Stomach (tissue), 4 donors: ENCODE data around the gene RRAD.

Experiments
- CTCF ChIP-seq, 7 experiments: fragments of 450-650 bp in 4 of 7; fragments of 200-600 bp in 3 of 7; sonication (generic) in 3 of 7; IDR thresholded peaks; one replicate each; pipeline ENCODE4 v1.5.1; 2016 to 2019; ENCODE audit warnings: antibody characterized with exemption in 7 of 7, control low read depth in 2 of 7, mild to moderate bottlenecking in 1 of 7
- EP300 ChIP-seq: sonication (generic); formaldehyde crosslinking; IDR thresholded peaks from one replicate; pipeline ENCODE4 v1.6.1; 2017; ENCODE audit warnings: antibody characterized with exemption
- POLR2AphosphoS5 ChIP-seq, 3 donors: sonication (generic); formaldehyde crosslinking; IDR thresholded peaks; one replicate each; pipeline ENCODE4 v1.6.1; 2016; ENCODE audit warnings: antibody characterized with exemption in 3 of 3

- TF ChIP-seq EP300: no peak
- TF ChIP-seq CTCF (IDR thresholded peaks at IDR 0.05): no peak
- no peak for TF ChIP-seq POLR2AphosphoS5 (IDR thresholded peaks at IDR 0.05)
Observed at GRCh38 chr16:66940236-66940635, 14.9 kb upstream of the RRAD start.
